NCI-H748 (cell line): ENCODE results near the gene GJC2.

Experiments
- DNase-seq: peaks from one replicate; lab custom pipeline; 2025; ENCODE audit not compliant: unreplicated experiment; lab: John Stamatoyannopoulos, UW

GJC2 gene

DNA sequence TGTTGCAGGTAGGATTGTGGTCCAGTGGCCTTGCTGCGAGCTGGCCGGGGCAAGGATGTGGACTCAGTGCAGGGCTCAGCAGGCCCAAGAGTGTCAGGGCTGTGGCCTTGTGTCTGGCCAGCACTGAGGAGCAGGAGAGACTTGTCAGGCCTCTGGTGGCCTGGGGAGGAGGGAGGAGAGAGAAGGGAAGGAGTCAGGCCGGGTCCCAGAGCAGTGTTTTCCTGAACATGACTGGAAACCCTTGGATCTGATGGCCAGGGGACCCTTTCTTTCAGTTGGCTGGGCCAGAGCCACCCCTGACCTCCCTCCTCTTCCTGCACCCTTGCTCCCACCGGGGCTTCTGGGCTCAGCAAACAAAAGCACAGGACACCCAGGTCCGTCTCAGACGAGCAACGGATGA is 20.9 kb downstream of the GJC2 start:
- DNase-seq, result no peak

DNA sequence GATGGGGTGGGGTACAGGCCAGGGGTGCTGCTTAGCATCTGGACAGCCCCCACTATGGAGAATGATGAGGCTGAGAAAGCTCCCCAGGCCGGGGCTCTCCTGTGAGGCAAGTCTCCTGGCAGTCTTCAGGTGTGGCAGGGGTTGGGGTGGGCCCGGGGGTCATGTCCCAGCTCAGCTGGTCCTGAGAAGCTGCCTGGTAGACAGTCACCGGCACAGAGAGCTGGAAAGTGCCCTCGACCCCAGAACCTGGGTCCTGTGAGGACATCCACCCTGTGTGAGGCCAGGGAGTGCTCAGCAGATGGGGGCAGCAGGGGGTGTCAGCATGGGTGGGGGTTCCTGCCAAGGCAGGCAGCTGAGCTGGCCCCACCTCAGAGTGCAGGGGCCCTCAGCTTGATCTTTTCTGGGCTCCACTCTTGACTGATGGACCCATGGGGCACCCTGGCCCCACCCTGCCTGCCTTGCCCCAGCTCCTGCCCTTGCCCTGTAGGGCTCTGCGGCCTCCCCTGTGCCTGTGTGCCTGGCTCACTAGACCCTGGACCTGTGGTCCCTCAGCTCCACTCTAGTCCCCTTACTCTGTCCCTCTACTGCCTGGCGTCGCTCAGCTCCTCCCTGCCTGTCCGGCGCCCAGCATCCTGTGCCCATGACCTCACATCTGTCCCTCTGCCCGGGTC is 21.6 kb downstream of the GJC2 start:
- no peak for DNase-seq

- DNase-seq, result no peak
Measured at GRCh38 chr1:228172591-228173527, 23.1 kb downstream of the GJC2 start.

GRCh38 chr1:228173528-228174481 is 24.1 kb downstream of the GJC2 start:
- DNase-seq, result peak; percentile 29

DNA sequence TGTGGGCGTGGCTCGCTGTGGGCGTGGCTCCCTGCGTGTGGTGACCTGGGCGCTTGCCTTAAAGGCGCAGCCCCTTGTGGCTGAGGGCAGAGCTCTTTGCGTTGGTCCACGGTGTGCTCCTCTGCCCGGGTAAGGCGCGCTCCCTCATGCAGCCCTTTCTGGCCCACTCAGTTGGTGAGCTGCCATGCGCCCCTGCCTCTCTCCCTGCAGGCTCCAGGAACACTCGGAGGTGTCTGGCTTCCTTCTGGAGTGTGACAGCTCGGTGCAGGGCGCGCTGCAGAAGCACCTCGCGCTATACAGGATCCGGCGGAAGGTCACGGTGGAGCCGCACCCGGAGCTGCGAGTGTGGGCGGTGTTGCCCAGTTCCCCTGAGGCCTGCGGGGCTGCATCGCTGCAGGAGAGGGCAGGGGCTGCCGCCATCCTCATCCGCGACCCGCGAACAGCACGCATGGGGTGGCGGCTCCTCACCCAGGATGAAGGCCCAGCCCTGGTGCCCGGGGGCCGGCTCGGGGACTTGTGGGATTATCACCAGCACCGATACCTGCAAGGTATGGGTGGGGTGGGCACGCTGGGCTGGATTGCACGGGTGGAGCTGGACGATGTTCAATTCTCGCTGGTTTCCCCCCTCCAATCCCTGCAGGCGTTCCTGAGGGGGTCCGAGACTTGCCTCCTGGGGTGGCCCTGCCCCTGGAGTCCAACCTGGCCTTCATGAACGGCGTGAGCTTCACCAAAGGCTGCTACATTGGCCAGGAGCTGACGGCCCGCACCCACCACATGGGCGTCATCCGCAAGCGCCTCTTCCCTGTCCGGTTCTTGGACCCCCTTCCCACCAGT is 25.0 kb downstream of the GJC2 start:
- DNase-seq, result no peak

- DNase-seq, result no peak
Measured at GRCh38 chr1:228175316-228176023, 25.7 kb downstream of the GJC2 start.

- DNase-seq, result no peak
Measured at GRCh38 chr1:228176024-228176395, 26.3 kb downstream of the GJC2 start.

DNA sequence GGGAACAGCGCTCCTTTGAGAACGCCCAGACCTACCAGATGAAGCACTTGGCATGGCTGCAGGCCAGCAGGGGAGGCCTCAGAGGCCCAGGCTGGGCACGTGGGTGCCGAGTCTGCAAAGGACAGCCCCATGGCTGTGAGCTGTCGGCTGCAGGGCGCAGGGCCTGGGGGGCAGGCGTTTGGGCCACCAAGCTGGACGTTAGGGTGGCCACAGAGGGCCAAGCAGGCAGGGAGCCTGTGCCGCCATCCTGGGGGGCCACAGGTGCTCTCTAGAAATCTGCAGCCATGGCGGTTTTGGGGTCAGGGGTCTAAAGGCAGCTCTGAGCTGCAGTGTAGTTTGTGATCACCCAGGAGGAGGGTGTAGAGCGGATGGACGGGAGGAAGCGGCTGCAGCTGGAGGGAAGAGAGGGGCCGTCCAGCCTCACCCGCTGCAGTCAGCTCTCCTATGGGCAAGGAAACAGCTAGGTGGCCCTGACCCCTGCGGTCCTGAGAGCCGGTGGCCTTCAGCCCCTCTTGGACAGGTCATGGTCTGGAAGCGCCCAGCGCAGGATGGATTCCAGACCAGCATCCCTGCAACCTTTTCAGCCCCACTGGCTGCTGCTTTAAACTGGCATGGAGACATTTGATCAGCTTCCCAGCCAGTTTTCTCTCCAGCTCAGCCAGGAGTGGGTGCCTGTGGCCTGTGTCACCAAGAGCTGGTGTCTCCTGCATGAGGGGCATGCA is 26.9 kb downstream of the GJC2 start:
- DNase-seq, result no peak

GRCh38 chr1:228177183-228177475 is 27.4 kb downstream of the GJC2 start:
- no peak for DNase-seq

DNA sequence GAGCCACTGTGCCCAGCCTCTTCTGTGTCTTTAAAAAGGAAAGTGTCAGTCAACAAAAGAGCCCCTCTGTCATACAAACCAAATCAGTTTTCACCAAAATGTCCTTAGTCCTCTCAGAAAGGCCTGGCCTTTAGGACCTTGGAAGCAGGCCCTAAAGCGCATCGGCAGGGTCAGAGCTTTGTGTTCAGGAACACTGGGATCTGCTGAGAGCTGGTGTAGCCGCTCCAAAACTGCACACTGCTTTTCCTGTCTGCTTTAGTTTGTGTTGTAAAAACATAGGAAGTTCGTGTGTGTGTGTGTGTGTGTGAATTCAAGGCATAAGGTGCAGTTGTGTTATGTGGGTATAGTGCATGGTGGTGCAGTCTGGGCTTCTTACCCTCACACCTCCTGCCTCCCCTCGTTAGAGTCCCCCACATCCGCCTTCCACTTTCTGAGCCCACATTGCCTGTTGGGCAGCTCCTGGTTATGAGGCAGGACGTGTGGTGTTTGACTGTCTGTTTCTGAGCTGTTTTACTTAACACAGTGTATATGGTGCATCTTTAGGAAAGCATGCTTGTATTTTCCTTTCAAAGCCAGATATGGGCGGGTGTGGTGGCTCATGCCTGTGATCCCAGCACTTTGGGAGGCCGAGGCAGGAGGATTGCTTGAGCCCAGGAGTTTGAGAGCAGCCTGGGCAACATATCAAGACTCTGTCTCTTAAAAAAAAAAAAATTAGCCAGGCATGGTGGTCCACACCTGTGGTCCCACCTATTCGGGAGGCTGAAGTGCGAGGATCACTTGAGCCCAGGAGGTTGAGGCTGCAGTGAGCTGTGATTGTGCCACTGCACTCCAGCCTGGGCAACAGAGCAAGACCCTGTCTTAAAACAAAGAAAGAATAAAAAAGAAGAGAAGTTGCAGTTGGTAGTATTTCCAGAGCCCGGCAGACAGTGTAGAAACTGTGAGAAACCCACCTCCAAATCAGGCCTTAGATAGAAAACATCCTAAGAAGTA is 28.3 kb downstream of the GJC2 start:
- no peak for DNase-seq

- DNase-seq, result no peak
Measured at GRCh38 chr1:228178737-228179684, 29.3 kb downstream of the GJC2 start.

GRCh38 chr1:228180271-228180958 is 30.7 kb downstream of the GJC2 start:
- DNase-seq, result no peak

GRCh38 chr1:228180959-228181644 is 31.4 kb downstream of the GJC2 start:
- no peak for DNase-seq

GRCh38 chr1:228181645-228182034 is 31.9 kb downstream of the GJC2 start:
- DNase-seq, result no peak

DNA sequence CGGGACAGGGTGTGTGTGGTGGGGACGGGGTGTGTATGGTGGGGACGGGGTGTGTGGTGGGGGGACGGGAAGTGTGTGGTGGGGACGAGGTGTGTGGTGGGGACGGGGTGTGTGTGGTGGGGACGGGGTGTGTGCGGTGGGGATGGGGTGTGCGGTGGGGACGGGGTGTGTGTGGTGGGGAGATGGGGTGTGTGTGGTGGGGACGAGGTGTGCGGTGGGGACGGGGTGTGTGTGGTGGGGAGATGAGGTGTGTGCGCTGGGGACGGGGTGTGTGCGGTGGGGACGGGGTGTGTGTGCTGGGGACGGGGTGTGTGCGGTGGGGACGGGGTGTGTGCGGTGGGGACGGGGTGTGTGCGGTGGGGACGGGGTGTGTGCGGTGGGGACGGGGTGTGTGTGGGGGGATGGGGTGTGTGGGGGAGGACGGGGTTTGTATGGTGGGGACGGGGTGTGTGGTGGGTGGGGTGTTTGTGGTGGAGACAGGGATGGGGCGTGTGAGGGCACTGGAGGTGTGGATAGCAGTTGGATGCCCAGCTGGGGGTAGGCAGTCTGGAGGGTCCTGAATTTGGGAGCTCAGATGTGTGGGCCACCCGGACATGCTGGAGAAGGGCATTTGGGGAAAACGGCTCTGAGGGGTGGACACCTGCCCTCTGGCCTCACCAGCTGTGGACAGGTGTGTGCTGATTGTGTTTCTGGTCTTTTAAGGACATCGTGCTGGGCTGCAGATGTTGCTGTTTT is 32.7 kb downstream of the GJC2 start:
- no peak for DNase-seq
